ENCODE data around the gene CACNG5. TPM values are rescaled to one million over a fixed set of nuclear protein-coding genes. Genes with fewer than 3 reads are reported as not detected.

Gene CACNG5
- total RNA-seq, 2 experiments from 2014 or later = not detected

GRCh38 chr17:66932311-66932710 lies 97.4 kb downstream of the CACNG5 start:
- Mint-ChIP-seq H3K4me1 (no peaks in the 10 kb centered on the region), H3K27ac (no peak overlapping the region)

GRCh38 chr17:66934040-66934439 lies 99.1 kb downstream of the CACNG5 start:
- CTCF ChIA-PET = interaction anchor here (0.6 kb wide), 1 partner anchor 54 kb away, joined by 3 read pairs; no protein-coding TSS in a partner anchor
- no peak overlapping the region for H3K27ac Mint-ChIP-seq
- POLR2A ChIA-PET = no interaction called here
- peaks cover 5% of the 10 kb centered on the region for H3K9me3 Mint-ChIP-seq (ENCODE audit: low read depth)
- H3K36me3 Mint-ChIP-seq (ENCODE audit: low read depth) = no peaks in the 10 kb centered on the region
- no peaks in the 10 kb centered on the region for H3K4me1 Mint-ChIP-seq
- H3K27me3 Mint-ChIP-seq = peaks cover 28% of the 10 kb centered on the region
- intact Hi-C loops (cut with DNase I, micrococcal nuclease) = no loop called here
- no peak for DNase-seq
- no peak for ATAC-seq
- H3K4me3 Mint-ChIP-seq = no peak overlapping the region

More at GRCh38 chr17:66932311-66932710, 97.4 kb downstream of the CACNG5 start:
- POLR2A ChIA-PET = no interaction called here
- peaks cover 5% of the 10 kb centered on the region for H3K9me3 Mint-ChIP-seq (ENCODE audit: low read depth)
- CTCF ChIA-PET = no interaction called here
- DNase-seq = no peak
- H3K4me3 Mint-ChIP-seq = no peak overlapping the region
- no peak for ATAC-seq
- intact Hi-C loops (cut with DNase I, micrococcal nuclease) = no loop called here
- no peaks in the 10 kb centered on the region for H3K36me3 Mint-ChIP-seq (ENCODE audit: low read depth)
- H3K27me3 Mint-ChIP-seq = peaks cover 24% of the 10 kb centered on the region

Small RNA genes within 50 kb of the gene (microRNA-seq; reads per million reads assigned to microRNA genes)
- not detected for gene MIR634 (ENCODE audit: borderline replicate concordance)

Other genes with a start within 250 kb of the CACNG5 start
- not detected for gene CACNG4, start 129.6 kb downstream of the CACNG5 start, total RNA-seq
- not detected for gene CACNG1, start 209.4 kb downstream of the CACNG5 start, total RNA-seq